ENCODE measurements around the gene DNAH8.

Gene DNAH8

GRCh38 chr6:39051399-39052122, 336.4 kb downstream of the DNAH8 start:
- DNase-seq (ENCODE audit: low spot score) = no peak

DNA sequence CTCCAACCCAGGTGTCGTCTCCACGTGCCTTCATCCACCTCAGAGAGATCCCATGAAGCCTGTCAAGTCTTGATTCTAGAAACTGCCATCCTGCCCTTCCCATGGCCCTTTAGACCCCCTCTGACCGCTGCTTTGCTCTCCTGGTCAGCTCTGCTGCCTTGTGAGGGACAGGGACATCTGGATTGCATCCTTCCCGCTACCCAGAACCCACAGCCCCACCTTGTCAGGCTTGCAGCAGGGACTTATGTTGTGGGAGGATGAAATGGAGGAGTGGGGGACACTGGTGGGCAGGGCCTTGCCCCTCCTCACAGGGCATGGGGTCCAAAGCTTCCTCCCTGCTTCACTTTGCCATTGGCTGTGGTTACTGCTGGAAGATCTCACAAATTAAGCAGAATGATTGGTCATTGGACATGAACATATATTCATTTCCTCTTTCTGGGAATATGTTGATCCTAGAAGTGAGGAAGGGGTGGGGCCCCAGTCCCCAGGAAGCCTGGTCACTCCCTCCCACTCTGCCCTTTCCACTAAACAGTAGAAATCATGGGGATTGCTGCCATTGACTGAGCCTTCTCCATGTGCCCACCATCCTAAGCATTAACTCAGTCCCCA, 338.0 kb downstream of the DNAH8 start:
- DNase-seq (ENCODE audit: low spot score) = no peak

GRCh38 chr6:39053854-39054576, 338.9 kb downstream of the DNAH8 start:
- no peak for DNase-seq (ENCODE audit: low spot score)

GRCh38 chr6:39054577-39055142, 339.5 kb downstream of the DNAH8 start:
- no peak for DNase-seq (ENCODE audit: low spot score)

DNA sequence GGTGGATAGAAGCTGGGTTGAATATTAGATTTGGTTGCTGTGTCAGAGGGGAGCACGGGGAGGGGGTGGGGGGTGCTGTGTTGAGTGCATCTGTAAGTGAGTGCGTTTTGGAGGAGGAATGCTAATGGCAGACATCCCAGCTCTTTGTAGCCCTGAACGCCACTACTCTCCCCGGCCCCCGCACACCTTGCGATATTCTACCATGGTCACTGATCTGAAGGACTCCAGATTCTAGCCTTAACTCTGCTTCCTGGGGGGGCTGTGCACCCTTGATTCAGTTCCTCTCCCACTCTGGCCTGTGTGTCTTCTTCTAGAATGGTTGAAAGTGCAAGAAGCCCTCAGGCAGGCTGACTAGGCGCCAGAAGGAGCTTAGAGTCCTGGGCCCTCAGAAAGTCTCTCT, 340.6 kb downstream of the DNAH8 start:
- DNase-seq (ENCODE audit: low spot score) = no peak

GRCh38 chr6:39056191-39056590, 341.1 kb downstream of the DNAH8 start:
- DNase-seq (ENCODE audit: low spot score) = no peak

- DNase-seq (ENCODE audit: low spot score) = no peak
Measured at GRCh38 chr6:39056681-39057080, 341.6 kb downstream of the DNAH8 start.

DNA sequence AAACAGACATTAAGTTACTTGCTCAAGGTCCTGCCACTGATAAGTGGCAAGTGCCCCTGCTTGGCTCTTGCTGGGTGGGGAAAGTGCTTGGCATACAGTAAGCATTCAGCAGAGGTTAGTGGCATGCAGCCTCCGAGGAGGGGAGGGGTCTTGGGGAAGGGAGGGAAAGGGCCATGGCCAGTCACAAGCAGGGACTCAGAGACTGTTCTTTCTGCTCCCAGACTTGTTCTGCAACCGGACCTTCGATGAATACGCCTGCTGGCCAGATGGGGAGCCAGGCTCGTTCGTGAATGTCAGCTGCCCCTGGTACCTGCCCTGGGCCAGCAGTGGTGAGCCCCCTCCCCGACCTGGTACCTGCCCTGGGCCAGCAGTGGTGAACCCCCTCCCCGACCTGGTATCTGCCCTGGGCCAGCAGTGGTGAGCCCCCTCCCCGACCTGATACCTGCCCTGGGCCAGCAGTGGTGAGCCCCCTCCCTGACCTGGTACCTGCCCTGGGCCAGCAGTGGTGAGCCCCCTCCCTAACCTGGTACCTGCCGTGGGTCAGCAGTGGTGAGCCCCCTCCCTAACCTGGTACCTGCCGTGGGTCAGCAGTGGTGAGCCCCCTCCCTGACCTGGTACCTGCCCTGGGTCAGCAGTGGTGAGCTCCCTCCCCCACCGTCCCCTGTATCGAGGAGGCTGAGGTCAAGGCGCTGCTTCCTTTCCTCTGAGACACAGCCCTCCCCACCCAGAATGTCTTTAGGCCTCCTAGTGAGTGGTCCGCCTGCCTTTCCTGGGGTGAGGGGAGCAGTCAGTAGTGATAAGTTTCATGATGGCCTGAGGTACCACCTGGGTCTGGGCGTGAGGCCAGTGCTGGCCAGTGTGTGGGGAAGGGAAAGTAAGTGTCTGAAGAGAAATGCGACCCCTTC, 342.4 kb downstream of the DNAH8 start:
- DNase-seq (ENCODE audit: low spot score) = no peak

GRCh38 chr6:39058471-39059147, 343.5 kb downstream of the DNAH8 start:
- no peak for DNase-seq (ENCODE audit: low spot score)

DNA sequence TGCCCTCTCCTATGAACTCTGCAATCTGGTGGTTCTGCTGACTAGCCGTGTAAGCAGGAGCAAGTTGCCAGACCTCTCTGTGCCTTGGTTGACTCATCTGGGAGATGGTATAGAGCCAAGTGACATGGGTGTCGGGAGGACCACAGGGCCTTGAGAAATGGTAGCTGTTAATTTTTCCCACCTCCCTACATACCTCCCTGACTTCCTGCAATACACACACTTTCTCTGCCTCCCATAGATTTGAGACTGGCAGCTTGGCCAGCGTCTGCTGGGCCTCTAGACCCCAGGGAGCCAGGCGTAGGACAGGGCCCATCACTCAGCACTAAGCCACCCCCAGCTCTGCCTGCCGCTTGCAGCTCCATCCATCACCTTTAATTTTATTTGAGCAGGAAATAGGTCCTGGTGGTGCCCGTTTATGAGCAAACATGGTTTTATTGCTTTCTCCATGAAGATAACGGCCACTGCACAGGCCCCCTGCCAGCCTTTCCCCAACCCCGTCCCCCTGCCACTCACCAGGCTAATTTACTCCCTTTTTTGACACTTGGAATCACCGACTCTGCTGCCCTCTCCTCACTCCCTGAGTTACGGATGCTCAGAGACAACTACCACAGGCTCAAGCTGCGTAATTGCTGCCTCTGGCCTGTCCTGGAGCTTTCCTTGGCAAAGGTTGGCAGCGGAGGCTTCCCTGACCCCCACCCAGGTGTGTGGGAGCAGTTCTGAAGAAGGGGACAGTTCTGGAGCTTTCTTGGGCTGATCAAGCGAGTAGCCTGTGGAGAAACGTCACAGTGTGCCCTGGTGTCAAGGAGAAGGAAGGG, 344.6 kb downstream of the DNAH8 start:
- no peak for DNase-seq (ENCODE audit: low spot score)

- no peak for DNase-seq (ENCODE audit: low spot score)
Measured at GRCh38 chr6:39060467-39061160, 345.5 kb downstream of the DNAH8 start.

DNA sequence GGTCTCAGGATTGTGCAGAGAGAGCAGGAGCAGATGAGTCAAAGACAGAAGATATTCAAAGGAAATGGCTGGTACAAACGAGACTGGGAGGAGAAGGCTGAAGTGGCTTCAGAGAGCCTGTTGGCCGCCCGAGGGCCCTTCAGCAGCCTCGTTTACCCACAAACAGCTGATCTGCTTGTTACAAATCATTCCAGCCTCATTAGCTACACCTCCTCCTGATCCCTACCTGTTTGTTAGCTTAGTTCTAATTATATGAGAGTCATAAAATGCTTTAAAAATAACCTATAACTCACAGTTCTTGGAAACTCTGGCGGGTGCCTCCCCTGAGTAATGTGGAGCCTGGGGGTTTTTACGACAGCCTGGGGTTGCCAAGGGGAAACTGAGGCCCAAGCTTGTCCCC, 346.1 kb downstream of the DNAH8 start:
- no peak for DNase-seq (ENCODE audit: low spot score)

- DNase-seq (ENCODE audit: low spot score) = no peak
Measured at GRCh38 chr6:39061588-39061987, 346.5 kb downstream of the DNAH8 start.

GRCh38 chr6:39062014-39062740, 347.1 kb downstream of the DNAH8 start:
- no peak for DNase-seq (ENCODE audit: low spot score)

- no peak for DNase-seq (ENCODE audit: low spot score)
Measured at GRCh38 chr6:39063526-39063925, 348.4 kb downstream of the DNAH8 start.

GRCh38 chr6:39065561-39065960, 350.4 kb downstream of the DNAH8 start:
- DNase-seq (ENCODE audit: low spot score) = no peak

- no peak for DNase-seq (ENCODE audit: low spot score)
Measured at GRCh38 chr6:39068391-39068790, 353.3 kb downstream of the DNAH8 start.

- DNase-seq (ENCODE audit: low spot score) = no peak
Measured at GRCh38 chr6:39072830-39073229, 357.7 kb downstream of the DNAH8 start.
